AG08396 (cell line): ENCODE data around the gene PROKR1.
"Not testable (repeated sequence)": the region's sequence is repeated elsewhere in the genome, so short reads cannot be mapped to it uniquely, and the experiment has no call there.

Experiments used
- DNase-seq: peaks from one replicate; pipeline ENCODE4 v3.0.0; 2012; ENCODE audit warnings: low spot score, mixed read lengths

Gene PROKR1

GRCh38 chr2:68643011-68643873 lies at the start of gene PROKR1:
Gene PROKR1 (plus strand): TSS chr2:68643579. CDS start chr2:68645822, 2,243 bp downstream.
- peak; percentile 59 for DNase-seq

DNA sequence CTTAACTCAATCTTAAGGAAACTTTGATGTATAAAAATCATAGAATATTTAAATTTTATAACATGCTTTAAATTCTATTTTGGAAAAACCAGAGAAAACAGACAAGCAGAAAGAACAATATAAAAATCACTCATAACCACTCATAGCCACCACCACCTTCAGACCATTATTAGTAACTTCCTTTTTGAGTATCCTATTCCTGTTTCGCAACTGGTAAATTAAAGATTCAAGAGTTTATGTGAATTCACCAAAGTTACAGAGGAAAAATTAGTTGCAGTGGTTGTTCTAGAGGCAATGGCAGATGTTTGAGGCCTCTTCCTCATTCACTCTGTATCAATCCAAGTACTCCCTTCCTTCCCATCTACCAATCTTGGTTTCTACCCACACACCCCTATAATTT lies 49.3 kb upstream of the PROKR1 start:
- DNase-seq, result no peak

- DNase-seq, result peak; percentile 61
These were observed 48.5 kb upstream of the PROKR1 start for GRCh38 chr2:68594674-68595492.

DNA sequence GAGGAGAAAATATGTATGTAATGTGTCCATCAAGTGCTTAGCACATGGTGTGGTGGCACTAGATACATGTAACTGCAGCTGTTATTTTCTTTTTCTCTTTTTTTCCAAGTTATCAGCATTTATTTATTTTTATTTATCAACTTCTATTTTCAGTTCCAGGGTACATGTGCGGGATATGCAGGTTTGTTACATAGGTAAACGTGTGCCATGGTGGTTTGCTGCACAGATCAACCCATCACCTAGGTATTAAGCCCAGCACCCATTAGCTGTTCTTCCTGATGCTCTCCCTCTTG lies 47.9 kb upstream of the PROKR1 start:
- not testable (repeated sequence) for DNase-seq

DNA sequence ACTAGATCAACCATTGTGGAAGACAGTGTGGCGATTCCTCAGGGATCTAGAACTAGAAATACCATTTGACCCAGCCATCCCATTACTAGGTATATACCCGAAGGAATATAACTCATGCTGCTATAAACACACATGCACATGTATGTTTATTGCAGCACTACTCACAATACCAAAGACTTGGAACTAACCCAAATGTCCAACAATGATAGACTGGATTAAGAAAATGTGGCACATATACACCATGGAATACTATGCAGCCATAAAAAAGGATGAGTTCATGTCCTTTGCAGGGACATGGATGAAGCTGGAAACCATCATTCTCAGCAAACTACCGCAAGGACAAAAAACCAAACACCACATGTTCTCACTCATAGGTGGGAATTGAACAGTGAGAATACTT lies 42.9 kb upstream of the PROKR1 start:
- DNase-seq, result not testable (repeated sequence)

DNA sequence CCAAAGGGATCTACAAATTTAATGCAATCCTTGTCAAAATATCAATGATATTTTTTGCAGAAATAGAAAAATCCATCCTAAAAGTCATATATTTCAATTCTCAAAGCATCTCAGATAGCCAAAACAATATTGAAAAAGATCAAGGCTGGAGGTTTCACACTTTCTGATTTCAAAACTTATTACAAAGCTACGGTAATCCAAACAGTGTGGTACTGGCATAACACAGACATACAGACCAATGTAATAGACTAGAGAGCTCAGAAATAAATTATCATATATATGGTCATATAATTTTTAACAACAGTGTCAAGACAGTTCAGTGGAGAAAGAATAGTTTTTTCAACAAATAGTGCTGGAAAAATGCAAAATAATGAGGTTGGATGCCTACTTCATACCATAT lies 40.3 kb upstream of the PROKR1 start:
- DNase-seq, result no peak

- DNase-seq, result no peak
These were observed 39.3 kb upstream of the PROKR1 start for GRCh38 chr2:68604077-68604476.

DNA sequence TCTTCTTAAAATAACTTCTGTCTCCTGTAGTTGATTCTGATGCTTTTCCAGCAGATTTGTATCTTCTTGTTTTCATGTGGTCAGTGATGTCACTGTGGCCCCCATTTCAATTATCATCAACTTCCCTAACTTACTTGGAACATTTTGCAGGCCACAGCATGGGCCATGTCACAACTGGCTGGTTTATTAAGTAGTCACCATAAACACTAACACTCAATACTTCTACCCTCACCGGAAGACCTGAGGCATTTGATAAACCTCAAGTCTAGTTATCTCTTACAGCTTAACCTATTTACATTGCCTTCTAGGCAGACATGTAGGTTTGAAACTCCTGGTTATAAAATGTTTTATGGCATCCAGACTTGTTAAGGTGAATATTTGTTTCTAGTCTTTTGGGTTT lies 37.4 kb upstream of the PROKR1 start:
- no peak for DNase-seq

DNA sequence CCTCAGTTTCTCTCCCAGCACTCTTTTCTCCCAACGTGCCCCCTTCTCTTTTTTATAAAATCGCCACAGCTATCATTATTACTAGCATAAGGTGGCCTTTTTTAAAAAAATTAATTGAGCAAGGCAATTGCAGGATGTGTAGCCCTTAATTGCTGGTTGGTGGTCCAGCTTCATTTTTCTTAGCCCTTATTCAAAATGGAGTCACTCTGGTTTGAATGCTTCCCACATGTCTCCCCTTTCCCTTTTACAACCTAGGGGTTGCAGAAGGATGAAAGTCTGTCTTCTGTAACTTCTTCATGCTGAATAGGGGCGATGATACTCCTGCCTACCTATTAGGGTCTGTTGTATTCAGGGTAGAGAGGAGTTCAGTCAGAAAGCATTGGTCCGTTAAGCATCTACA lies 36.6 kb upstream of the PROKR1 start:
- no peak for DNase-seq

DNA sequence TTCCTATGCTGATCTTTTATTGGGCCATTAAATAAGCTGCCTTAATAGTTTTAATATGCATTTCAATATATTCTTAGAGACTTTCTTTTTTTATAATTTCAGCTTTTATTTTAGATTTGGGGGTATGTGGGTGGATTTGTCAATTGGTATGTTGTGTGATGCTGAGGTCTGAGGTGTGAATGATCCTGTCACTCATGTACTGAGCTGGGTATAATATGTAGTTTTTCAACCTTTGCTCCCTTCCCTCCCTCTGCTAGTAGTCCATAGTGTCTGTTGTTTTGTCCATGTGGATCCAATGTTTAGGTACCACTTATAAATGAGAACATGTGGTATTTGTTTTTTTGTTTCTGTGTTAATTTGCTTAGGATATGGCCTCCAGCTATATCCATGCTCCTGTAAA lies 35.5 kb upstream of the PROKR1 start:
- no peak for DNase-seq

DNA sequence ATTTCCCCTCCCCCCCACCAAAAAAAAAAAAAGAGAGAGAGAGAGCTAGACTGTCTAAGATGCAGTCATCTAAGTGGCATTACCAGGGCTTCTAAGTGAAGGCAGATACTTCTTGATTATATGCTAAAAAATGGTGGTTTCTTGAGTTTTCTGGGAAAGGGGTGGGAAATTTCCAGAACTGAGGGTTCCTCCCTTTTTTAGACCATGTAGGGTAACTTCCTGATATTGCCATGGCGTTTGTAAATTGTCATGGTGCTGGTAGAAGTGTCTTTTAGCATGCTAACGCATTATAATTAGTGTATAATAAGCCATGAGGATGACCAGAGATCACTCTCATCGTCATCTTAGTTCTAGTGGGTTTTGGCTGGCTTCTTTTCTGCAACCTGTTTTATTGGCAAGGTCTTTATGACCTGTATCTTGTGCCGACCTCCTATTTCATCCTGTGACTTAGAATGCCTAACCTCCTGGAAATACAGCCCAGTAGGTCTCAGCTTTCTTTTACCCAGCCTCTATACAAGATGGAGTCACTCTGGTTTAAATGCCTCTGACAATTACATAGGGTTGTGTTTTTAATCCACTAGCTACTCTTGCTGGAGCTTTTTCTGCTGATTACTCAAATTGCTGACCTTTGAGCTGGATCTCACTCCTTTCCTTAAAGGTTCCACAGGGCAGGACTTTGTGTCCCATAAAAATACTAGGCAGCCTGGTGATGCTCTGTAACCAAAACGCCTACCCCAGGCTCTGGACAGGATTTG lies 30.4 kb upstream of the PROKR1 start:
- DNase-seq, result no peak

- DNase-seq, result no peak
These were observed 22.6 kb upstream of the PROKR1 start for GRCh38 chr2:68620772-68621171.

DNA sequence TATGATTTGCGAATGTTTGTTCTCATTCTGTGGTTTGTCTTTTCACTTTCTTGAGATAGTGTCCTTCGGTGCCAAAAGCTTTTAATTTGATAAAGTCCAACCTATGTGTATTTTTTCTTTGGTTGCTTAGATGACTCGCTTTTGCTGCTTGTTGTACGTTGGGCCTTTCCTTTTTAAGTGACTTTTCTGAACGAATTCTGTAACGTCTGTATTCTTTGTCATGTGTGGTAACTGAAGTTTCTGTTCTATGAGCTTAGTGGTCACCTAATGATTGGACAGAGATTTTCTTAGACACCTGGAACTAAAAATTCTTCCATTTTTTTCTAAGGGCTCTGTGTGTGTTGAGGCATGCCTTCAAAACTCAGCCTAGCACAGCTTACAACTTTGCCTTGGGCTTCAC lies 19.6 kb upstream of the PROKR1 start:
- DNase-seq, result no peak

DNA sequence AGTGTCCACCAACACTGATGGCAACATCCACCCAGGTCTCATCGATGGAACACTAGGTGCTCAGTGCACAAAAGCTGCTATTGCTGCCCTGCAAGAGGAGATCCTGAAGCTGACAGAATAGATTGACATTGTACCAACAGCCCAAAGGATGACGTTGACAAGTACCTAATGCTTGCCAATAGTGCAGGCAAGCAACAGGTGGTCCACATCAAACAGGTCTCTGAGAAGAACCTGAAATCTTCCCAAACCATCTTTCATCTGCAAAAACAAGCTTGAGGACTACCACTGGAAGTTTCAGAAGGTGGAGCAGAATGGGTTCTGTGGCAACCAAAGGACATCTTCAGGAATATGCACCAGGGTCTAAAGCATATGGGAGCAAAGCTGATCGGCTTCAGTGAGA lies 15.8 kb upstream of the PROKR1 start:
- DNase-seq, result no peak

DNA sequence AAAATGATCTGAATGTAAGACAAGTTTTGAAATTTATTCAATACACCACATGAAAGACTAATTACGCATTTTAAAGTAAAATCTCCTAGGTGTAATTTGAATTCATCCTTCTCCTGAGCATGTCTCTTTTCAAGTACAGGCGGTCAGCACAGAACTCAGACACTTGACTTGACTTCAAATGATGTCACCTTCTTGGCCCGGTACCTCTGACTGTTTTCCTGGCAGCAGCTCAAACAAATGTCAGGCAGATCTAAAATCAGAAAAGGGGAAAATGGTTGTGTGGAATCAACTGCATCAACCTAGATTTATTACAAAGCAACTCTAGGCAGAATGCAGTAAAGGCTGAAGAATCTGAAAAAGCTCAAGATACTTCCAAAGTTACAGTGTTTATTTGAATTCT lies 11.4 kb upstream of the PROKR1 start:
- no peak for DNase-seq

- no peak for DNase-seq
These were observed 6.3 kb upstream of the PROKR1 start for GRCh38 chr2:68637047-68637446.

GRCh38 chr2:68643874-68644485 lies 601 bp downstream of the PROKR1 start:
- no peak for DNase-seq

DNA sequence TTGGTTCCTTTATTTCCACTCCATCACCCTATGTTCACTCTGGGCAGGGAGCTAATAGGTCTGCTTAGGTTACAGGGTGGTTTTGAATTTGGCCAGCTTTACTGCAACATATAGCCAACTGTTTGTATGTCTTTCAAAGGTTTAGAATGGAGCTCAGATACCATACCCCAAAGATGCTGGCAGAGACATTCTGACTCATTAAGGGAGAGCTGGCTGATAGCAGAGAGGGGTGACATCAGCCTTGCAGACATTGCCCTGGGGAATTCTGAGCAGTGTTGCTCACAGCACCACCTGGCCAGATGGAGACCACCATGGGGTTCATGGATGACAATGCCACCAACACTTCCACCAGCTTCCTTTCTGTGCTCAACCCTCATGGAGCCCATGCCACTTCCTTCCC lies 2.1 kb downstream of the PROKR1 start:
- DNase-seq, result no peak

DNA sequence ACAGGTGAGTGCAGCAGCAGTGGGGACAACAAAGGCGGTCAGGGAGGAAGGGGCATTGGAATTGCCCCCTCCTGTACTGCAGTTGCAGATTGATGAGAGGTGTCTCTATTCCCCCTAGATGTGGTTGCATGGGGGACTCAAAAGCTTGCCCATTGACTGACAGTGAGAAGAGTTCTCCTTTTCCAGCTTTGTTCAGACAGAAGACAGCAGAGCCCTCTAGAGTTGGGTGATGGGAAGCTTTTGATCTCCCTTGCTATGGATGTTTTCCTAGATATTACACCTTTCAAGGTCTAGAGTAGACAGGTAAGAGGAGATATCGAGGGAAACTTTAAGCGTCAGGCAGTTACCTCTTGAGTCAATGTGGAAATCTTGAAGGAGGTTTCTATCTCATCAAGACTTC lies 2.9 kb downstream of the PROKR1 start:
- no peak for DNase-seq

DNA sequence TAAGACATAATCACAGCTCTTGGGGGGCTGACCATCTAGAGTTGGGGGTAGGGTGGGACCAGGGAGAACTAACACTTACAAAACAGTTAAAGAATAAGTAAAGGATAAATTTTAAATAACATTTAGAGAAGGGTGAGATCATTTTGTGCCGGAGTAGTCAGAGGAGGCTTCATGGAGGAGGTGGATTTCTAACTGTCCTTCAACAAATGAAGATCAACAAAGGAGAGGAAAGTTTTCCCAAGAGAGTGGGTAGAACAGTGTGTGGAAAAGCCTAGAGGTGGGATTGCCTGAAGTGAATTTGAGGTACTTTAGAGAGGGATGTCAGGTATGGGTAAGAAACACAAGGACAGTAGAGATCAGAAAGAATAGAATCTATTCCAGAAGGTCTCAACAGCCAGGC lies 7.3 kb downstream of the PROKR1 start:
- DNase-seq, result no peak

GRCh38 chr2:68653034-68653433 lies 9.7 kb downstream of the PROKR1 start:
- DNase-seq, result no peak

GRCh38 chr2:68653538-68653982 lies 10.2 kb downstream of the PROKR1 start:
- peak; percentile 18 for DNase-seq
